ENCODE results near the gene AMZ2. TPM values are rescaled to one million over a fixed set of nuclear protein-coding genes. Genes with fewer than 3 reads are reported as not detected.

The AMZ2 gene
- total and polyA plus RNA-seq, 2 of the 8 experiments (the other 6 are each of a cell fraction or from before 2014, with no cell fraction given) = 49.5 to 71.0 TPM

DNA sequence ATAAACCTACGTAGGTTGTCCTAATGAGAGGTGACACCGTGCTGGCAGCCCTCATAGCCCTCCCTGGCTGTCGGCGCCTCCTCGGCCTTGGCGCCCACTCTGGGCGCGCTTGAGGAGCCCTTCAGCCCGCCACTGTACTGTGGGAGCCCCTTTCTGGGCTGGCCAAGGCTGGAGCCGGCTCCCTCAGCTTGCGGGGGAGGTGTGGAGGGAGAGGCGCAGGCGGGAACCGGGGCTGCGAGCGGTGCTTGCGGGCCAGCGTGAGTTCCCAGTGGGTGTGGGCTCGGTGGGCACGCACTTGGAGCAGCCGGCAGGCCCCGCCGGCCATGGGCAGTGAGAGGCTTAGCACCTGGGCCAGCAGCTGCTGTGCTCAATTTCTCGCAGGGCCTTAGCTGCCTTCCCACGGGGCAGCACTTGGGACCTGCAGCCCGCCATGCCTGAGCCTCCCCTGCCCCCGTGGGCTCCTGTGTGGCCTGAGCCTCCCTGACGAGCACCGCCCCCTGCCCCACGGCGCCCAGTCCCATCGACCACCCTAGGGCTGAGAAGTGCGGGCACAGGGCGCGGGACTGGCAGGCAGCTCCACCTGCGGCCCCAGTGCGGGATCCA is 40.1 kb upstream of the AMZ2 start:
- peaks cover 0 to 3% of the 10 kb centered on the region in 2 experiments; a peak in 1 of 4 replicates for H3K9me3 ChIP-seq (ENCODE audit: insufficient read depth in 2 of 2, low read depth in 1 of 2, low read length in 1 of 2)
- WGBS, 2 experiments (ENCODE audit: extremely low coverage in 1 of 2, insufficient coverage in 1 of 2, insufficient read length in 1 of 2, insufficient replicate concordance in 2 of 2, low coverage in 1 of 2, low lambda C conversion rate in 2 of 2, missing lambda C conversion rate in 1 of 2) = 95% methylated on average over 30 of the region's 37 CpGs; no CpG with 5 or more reads in 1 of the 2 experiments
- no peak overlapping the region for H3K23ac ChIP-seq (ENCODE audit: insufficient read length)
- H4K5ac ChIP-seq (ENCODE audit: insufficient read length, low read depth, low read length) = no peak overlapping the region
- peaks cover 0 to 6% (median 3%) of the 10 kb centered on the region in 4 experiments; a peak in 5 of 8 replicates for H3K36me3 ChIP-seq (ENCODE audit: control insufficient read depth in 2 of 4, insufficient read depth in 4 of 4, low read length in 3 of 4)
- H4K8ac ChIP-seq (ENCODE audit: extremely low read depth, insufficient read depth, low read length) = no peak overlapping the region
- H4K20me1 ChIP-seq (replicated peaks in 1 of 2; ENCODE audit: control insufficient read depth in 1 of 2, insufficient read depth in 2 of 2, low read length in 2 of 2) = no peaks in the 10 kb centered on the region
- no peak overlapping the region for H3K56ac ChIP-seq (replicated peaks; ENCODE audit: insufficient read length, low read depth, low read length)
- peaks cover 3 to 21% (median 13%) of the 10 kb centered on the region in 4 experiments for H3K27me3 ChIP-seq (replicated peaks in 1 of 4; ENCODE audit: control insufficient read depth in 3 of 4, extremely low read depth in 1 of 4, insufficient read depth in 3 of 4, low read length in 3 of 4)
- POLR2A ChIA-PET (ENCODE audit: partially characterized antibody) = no interaction called here
- H3K79me2 ChIP-seq (ENCODE audit: control insufficient read depth in 1 of 2, insufficient read depth in 2 of 2, low read length in 2 of 2) = peaks cover 0 to 12% of the 10 kb centered on the region in 2 experiments; a peak in 2 of 4 replicates
- no peak overlapping the region for H3K18ac ChIP-seq (ENCODE audit: extremely low read depth, low read length)
- H3K4me2 ChIP-seq (ENCODE audit: insufficient read depth in 1 of 2, low read depth in 2 of 2, low read length in 2 of 2) = no peak overlapping the region; a peak in 1 of 4 replicates
- H3K4ac ChIP-seq (replicated peaks; ENCODE audit: insufficient read length, low read depth, low read length) = no peak overlapping the region
- H3K4me1 ChIP-seq (replicated peaks in 1 of 4; ENCODE audit: control insufficient read depth in 3 of 4, insufficient read depth in 4 of 4, low read length in 3 of 4) = no peaks in the 10 kb centered on the region; a peak in 1 of 7 replicates
- FAIRE-seq = no peak
- peak overlapping the region in 1 of 4 experiments; percentile 85; a peak in 1 of 8 replicates for H3K4me3 ChIP-seq (ENCODE audit: extremely low read depth in 1 of 4, insufficient read depth in 2 of 4, low read depth in 3 of 4, low read length in 4 of 4)
- no peak overlapping the region for H3K27ac ChIP-seq (ENCODE audit: low read depth, low read length)
- H2AK5ac ChIP-seq (ENCODE audit: low read depth, low read length) = no peak overlapping the region
- H2BK120ac ChIP-seq (replicated peaks; ENCODE audit: low read depth, low read length) = no peak overlapping the region
- H3K14ac ChIP-seq (ENCODE audit: insufficient read length) = no peak overlapping the region
- DNase-seq (ENCODE audit: low read depth in 1 of 2, low spot score in 2 of 2) = no peak
- no peak overlapping the region for H4K91ac ChIP-seq (replicated peaks; ENCODE audit: insufficient read length, low read length)
- H2AFZ ChIP-seq (ENCODE audit: low read length) = no peak overlapping the region
- H3K9ac ChIP-seq (replicated peaks in 1 of 4; ENCODE audit: extremely low read depth in 1 of 4, low read depth in 3 of 4, low read length in 3 of 4) = no peak overlapping the region
- H3K23me2 ChIP-seq (ENCODE audit: low read depth, low read length) = peaks cover 6% of the 10 kb centered on the region
- no peak overlapping the region for H2BK12ac ChIP-seq (ENCODE audit: low read depth, low read length)
- no peak overlapping the region for H2BK20ac ChIP-seq (ENCODE audit: low read length)
- CTCF ChIA-PET (ENCODE audit: partially characterized antibody) = interaction anchor here (0.9 to 1.4 kb wide), 2 partner anchors 35 to 191 kb away, joined by 3 to 4 read pairs; no protein-coding TSS in a partner anchor
- H2BK15ac ChIP-seq (ENCODE audit: low read length) = no peak overlapping the region
- no peak overlapping the region for H2BK5ac ChIP-seq (ENCODE audit: low read depth, low read length)
- H3K79me1 ChIP-seq (ENCODE audit: low read depth, low read length) = no peaks in the 10 kb centered on the region
- no peak for TF ChIP-seq BCL11A (IDR thresholded peaks at IDR 0.05; ENCODE audit: low read depth in 2 of 2, low read length in 2 of 2)
- TF ChIP-seq PHF8 (conservative IDR thresholded peaks at IDR 0.05; ENCODE audit: low read depth, low read length) = no peak
- TF ChIP-seq SP1 (IDR thresholded peaks at IDR 0.05; ENCODE audit: low read depth, low read length) = no peak
- TF ChIP-seq POLR2AphosphoS5 (IDR thresholded peaks at IDR 0.05; ENCODE audit: low read depth, low read length) = no peak
- no peak for TF ChIP-seq ATF2 (IDR thresholded peaks at IDR 0.05; ENCODE audit: low read length)
- TF ChIP-seq RAD21 (IDR thresholded peaks at IDR 0.05 in 1 of 2, conservative IDR thresholded peaks at IDR 0.05 in 1 of 2; ENCODE audit: low read depth in 2 of 2, low read length in 2 of 2) = no peak
- no peak for TF ChIP-seq RXRA (IDR thresholded peaks at IDR 0.05; ENCODE audit: insufficient read depth, low read depth, low read length)
- no peak for TF ChIP-seq CHD2 (IDR thresholded peaks at IDR 0.05; ENCODE audit: low read length)
- no peak for TF ChIP-seq CREB1 (IDR thresholded peaks at IDR 0.05)
- no peak for TF ChIP-seq CEBPB (IDR thresholded peaks at IDR 0.05; ENCODE audit: low read depth, low read length)

Data from H1 (cell line).